CD4-positive, alpha-beta T cell (primary cell): ENCODE measurements around the gene SAE1. TPM values are rescaled to one million over a fixed set of nuclear protein-coding genes. Genes with fewer than 3 reads are reported as not detected.
A peak's percentile ranks its signal among the peaks of the same experiment; 100 is the strongest.

Experiments
- ATAC-seq: fragments of 200-7000 bp; cut with Tn5 transposase; one replicate; pipeline ENCODE4 v1.10.0; 2022; ENCODE audit warnings: mild to moderate bottlenecking; ENCODE audit not compliant: poor library complexity
- CTCF ChIA-PET: fragments of 350-600 bp; sonication (Branson Sonifier 250); formaldehyde crosslinking; loops from one replicate; lab custom pipeline; 2021; ENCODE audit warnings: antibody characterized with exemption, inconsistent platforms; lab: Charles Lee
- POLR2A ChIA-PET: fragments of 350-600 bp; sonication (Branson Sonifier 250); formaldehyde crosslinking; loops from one replicate; lab custom pipeline; 2021; ENCODE audit warnings: antibody characterized with exemption, inconsistent platforms; lab: Charles Lee
- DNase-seq, 14 experiments: peaks; one replicate each; pipeline ENCODE4 v3.0.0-alpha.2; 2013 to 2020; ENCODE audit warnings: mixed read lengths in 2 of 14
- H3K27ac ChIP-seq, 2 donors: one replicate each; pipeline versions ENCODE4 v1.5.1 to v1.7.0; 2013; ENCODE audit warnings: low read length in 2 of 2, low read depth in 1 of 2, mild to moderate bottlenecking in 1 of 2
- H3K27me3 ChIP-seq, 2 experiments: 1 replicate in 1 of 2; 2 replicates in 1 of 2; pipeline versions ENCODE4 v1.6.1 to v1.7.0; 2013; ENCODE audit warnings: low read length in 2 of 2, control low read depth in 1 of 2, mild to moderate bottlenecking in 1 of 2, moderate library complexity in 1 of 2; ENCODE audit not compliant: insufficient read depth in 2 of 2, control insufficient read depth in 1 of 2
- H3K36me3 ChIP-seq: one replicate; pipeline ENCODE4 v1.6.1; 2013; ENCODE audit warnings: low read length, control low read depth; ENCODE audit not compliant: insufficient read depth
- H3K4me1 ChIP-seq: one replicate; pipeline ENCODE4 v1.6.1; 2013; ENCODE audit warnings: low read length, control low read depth; ENCODE audit not compliant: insufficient read depth
- H3K4me3 ChIP-seq: one replicate; pipeline ENCODE4 v1.5.1; 2013; ENCODE audit warnings: mild to moderate bottlenecking, low read length, moderate library complexity
- H3K9me3 ChIP-seq, 2 experiments: 1 replicate in 1 of 2; 2 replicates in 1 of 2; pipeline versions ENCODE4 v1.6.1 to v1.7.0; 2013; ENCODE audit warnings: low read length in 2 of 2, mild to moderate bottlenecking in 2 of 2, control low read depth in 1 of 2, moderate library complexity in 1 of 2; ENCODE audit not compliant: control insufficient read depth in 1 of 2, insufficient read depth in 1 of 2
- H3K27ac Mint-ChIP-seq: one replicate; pipeline ENCODE4 v1.8.0; 2020; ENCODE audit warnings: mixed read lengths
- H3K27me3 Mint-ChIP-seq: one replicate; pipeline ENCODE4 v1.8.0; 2021; ENCODE audit warnings: mixed read lengths
- H3K36me3 Mint-ChIP-seq: one replicate; pipeline ENCODE4 v1.8.0; 2021; ENCODE audit warnings: low read depth, mixed read lengths
- H3K4me1 Mint-ChIP-seq: one replicate; pipeline ENCODE4 v1.8.0; 2021; ENCODE audit warnings: low read depth, mixed read lengths
- H3K4me3 Mint-ChIP-seq: one replicate; pipeline ENCODE4 v1.8.0; 2020; ENCODE audit warnings: mild to moderate bottlenecking, mixed read lengths
- H3K9me3 Mint-ChIP-seq: one replicate; pipeline ENCODE4 v1.8.0; 2020; ENCODE audit warnings: mixed read lengths
- intact Hi-C, 2 experiments: fragments of 100-400 bp; cut with DNase I in 1 of 2; cut with micrococcal nuclease in 1 of 2; formaldehyde crosslinking; loops; one replicate each; pipeline versions ENCODE4 v1.15.1 to v1.9.0; 2023 to 2025; cut with DNase I, micrococcal nuclease
- total RNA-seq, 174 experiments: library from RNA in 2 of 174; stranded (reverse) in 2 of 174; gene quantifications; one replicate each; pipeline ENCODE4 v1.2.3 and lab custom pipeline; 2021 to 2026
- TF ChIP-seq, protein P1 (sequence below): fragments of 200-600 bp; IDR thresholded peaks from one replicate; pipeline ENCODE4 v1.8.0; 2022; ENCODE audit warnings: antibody characterized with exemption, mild to moderate bottlenecking

Gene SAE1
- total RNA-seq, 2 experiments from 2014 or later: 29.6 to 30.9 TPM

DNA sequence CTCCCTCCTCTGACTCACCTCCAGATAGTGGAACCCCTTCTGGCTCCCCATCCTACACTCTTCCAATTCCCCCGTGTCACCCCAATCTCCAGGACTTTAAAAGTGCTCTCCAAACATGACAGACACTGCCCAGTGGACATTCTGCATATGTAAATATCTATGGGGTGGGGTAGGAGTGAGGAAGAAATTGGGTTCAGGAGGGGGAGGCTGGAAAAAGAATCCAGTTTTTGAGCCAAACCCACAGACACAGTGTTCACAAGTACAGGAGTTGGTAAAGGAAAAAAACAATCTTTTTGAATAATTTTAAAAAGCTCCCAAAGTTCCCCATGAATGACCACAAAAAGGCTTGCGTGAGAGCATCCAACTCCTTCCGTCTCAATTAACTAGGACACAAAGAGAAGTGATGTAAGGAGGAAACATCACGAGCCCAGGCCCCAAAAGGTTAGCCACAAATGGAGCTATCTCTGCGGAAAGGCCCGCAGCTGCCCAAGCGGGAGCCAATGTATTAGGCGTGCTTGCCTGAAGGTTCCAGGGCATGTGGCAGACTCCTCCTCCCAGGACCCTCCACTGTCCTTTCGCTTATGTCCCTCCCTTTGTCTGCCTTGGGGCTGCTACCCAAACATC is 35.0 kb upstream of the SAE1 start:
- peaks cover 62% of the 10 kb centered on the region for H3K36me3 ChIP-seq
- H3K4me3 Mint-ChIP-seq: peak overlapping the region; percentile 42
- TF ChIP-seq, protein P1, sequence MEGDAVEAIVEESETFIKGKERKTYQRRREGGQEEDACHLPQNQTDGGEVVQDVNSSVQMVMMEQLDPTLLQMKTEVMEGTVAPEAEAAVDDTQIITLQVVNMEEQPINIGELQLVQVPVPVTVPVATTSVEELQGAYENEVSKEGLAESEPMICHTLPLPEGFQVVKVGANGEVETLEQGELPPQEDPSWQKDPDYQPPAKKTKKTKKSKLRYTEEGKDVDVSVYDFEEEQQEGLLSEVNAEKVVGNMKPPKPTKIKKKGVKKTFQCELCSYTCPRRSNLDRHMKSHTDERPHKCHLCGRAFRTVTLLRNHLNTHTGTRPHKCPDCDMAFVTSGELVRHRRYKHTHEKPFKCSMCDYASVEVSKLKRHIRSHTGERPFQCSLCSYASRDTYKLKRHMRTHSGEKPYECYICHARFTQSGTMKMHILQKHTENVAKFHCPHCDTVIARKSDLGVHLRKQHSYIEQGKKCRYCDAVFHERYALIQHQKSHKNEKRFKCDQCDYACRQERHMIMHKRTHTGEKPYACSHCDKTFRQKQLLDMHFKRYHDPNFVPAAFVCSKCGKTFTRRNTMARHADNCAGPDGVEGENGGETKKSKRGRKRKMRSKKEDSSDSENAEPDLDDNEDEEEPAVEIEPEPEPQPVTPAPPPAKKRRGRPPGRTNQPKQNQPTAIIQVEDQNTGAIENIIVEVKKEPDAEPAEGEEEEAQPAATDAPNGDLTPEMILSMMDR: no peak
- H3K4me1 ChIP-seq: peaks cover 53% of the 10 kb centered on the region
- intact Hi-C loops: loop anchor here in 1 of 2 experiments (2.0 kb wide), 1 partner anchor 15 kb away; no protein-coding TSS in a partner anchor
- H3K4me1 Mint-ChIP-seq: peaks cover 46% of the 10 kb centered on the region
- no peaks in the 10 kb centered on the region for H3K9me3 ChIP-seq
- no peaks in the 10 kb centered on the region for H3K9me3 Mint-ChIP-seq
- H3K27me3 ChIP-seq: no peaks in the 10 kb centered on the region
- H3K27me3 Mint-ChIP-seq: no peaks in the 10 kb centered on the region
- peaks cover 59% of the 10 kb centered on the region for H3K36me3 Mint-ChIP-seq
- H3K4me3 ChIP-seq: peak overlapping the region; percentile 23
- H3K27ac ChIP-seq: peak overlapping the region; percentile 70 to 90
- DNase-seq (peak in 3 of 14 experiments; percentile 43 to 78 (median 70)), ATAC-seq (no peak)
- ChIA-PET POLR2A (interaction anchor here (1.0 to 7.6 kb wide), 2 partner anchors 15 to 16 kb away, joined by 5 to 124 read pairs; partner anchors contain the start of gene ZC3H4), CTCF (interaction anchor here (1.3 kb wide), 1 partner anchor 16 kb away, joined by 4 read pairs; no protein-coding TSS in a partner anchor)
- peak overlapping the region; percentile 83 for H3K27ac Mint-ChIP-seq

DNA sequence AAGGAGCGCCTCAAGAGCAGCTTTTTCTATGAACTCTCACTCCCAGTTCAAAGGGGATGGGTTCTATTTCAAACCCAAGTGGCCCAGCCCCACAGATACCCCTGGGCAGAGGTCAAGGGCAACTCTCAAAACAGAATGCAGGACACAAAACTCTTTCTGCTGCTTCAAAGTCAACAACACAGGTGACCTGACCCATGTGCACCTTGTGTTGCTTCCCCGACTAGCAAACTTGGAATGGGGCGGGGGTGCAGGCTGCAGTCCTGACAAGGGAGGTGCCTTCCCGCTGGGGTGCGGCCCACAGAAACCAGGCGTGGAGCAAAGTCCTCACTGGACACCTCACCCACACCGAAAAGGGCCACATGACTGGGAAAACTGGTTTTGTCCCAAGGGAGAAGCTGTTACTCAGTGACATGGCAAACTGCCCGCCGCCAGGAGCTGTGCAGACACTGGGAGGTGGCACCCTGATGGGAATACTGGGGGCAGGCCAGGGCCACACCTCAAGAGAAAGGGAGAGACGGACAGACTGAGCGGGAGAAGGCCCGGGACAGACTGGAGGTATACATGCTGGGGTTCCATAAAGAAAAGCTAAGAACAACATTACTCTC is 34.4 kb upstream of the SAE1 start:
- CTCF ChIA-PET: no interaction called here
- peaks cover 53% of the 10 kb centered on the region for H3K36me3 Mint-ChIP-seq
- no peak for DNase-seq
- H3K27ac Mint-ChIP-seq: peak overlapping the region; percentile 83
- intact Hi-C loops: no loop called here
- Histone ChIP-seq H3K36me3 (peaks cover 56% of the 10 kb centered on the region), H3K4me3 (no peak overlapping the region), H3K4me1 (peaks cover 53% of the 10 kb centered on the region), H3K27ac (peak overlapping the region; percentile 8 to 90), H3K9me3 (no peaks in the 10 kb centered on the region), H3K27me3 (no peaks in the 10 kb centered on the region)
- H3K27me3 Mint-ChIP-seq: no peaks in the 10 kb centered on the region
- no peak overlapping the region for H3K4me3 Mint-ChIP-seq
- POLR2A ChIA-PET: interaction anchor here (1.0 to 7.6 kb wide), 2 partner anchors 14 to 17 kb away, joined by 5 to 124 read pairs; partner anchors contain the start of gene ZC3H4
- H3K4me1 Mint-ChIP-seq: peaks cover 47% of the 10 kb centered on the region
- no peak for ATAC-seq
- no peaks in the 10 kb centered on the region for H3K9me3 Mint-ChIP-seq
- TF ChIP-seq, protein P1: no peak

DNA sequence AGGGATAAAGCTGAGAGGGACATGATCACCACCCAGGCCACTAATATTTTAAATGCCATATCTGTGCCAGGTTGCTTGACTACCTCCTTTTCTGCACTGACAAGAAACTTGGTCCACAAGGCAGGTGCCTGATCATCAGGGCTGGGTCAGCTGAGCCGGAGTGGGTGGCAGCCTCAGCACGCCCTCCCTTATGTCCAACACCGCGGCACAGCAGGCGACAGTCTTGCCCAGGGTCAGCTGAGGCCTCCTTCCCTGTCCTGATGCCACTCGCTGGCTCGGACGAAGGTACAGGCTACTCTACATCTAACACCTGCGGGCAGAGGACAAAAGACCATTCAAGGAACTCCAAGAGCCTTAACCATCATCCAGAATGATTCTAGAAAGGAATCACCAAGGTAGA is 33.9 kb upstream of the SAE1 start:
- Histone ChIP-seq H3K4me3 (no peak overlapping the region), H3K27me3 (no peaks in the 10 kb centered on the region), H3K4me1 (peaks cover 53% of the 10 kb centered on the region), H3K36me3 (peaks cover 52% of the 10 kb centered on the region), H3K9me3 (no peaks in the 10 kb centered on the region), H3K27ac (no peak overlapping the region)
- ChIA-PET POLR2A (interaction anchor here (0.6 to 7.6 kb wide), 2 partner anchors 14 to 349 kb away, joined by 3 to 124 read pairs; partner anchors contain the start of gene ZC3H4), CTCF (no interaction called here)
- no peaks in the 10 kb centered on the region for H3K27me3 Mint-ChIP-seq
- intact Hi-C loops: no loop called here
- H3K4me1 Mint-ChIP-seq: peaks cover 47% of the 10 kb centered on the region
- no peak for ATAC-seq
- H3K4me3 Mint-ChIP-seq: no peak overlapping the region
- H3K9me3 Mint-ChIP-seq: no peaks in the 10 kb centered on the region
- H3K27ac Mint-ChIP-seq: peak overlapping the region; percentile 83
- H3K36me3 Mint-ChIP-seq: peaks cover 52% of the 10 kb centered on the region
- DNase-seq: no peak
- TF ChIP-seq, protein P1: no peak
